GM21737 (cell line): ENCODE data around the gene BCOR.

Experiments used
- ATAC-seq: cut with Tn5 transposase; IDR thresholded peaks from one replicate; pipeline ENCODE4 v1.9.1; 2021; ENCODE audit warnings: mild to moderate bottlenecking, moderate library complexity; ENCODE audit not compliant: unreplicated experiment

Gene BCOR

GRCh38 chrX:40006106-40007017 lies 91.4 kb downstream of the BCOR start:
- ATAC-seq = no peak

- ATAC-seq = no peak
Measured at GRCh38 chrX:40005292-40006011, 92.3 kb downstream of the BCOR start.

GRCh38 chrX:40004921-40005291 lies 92.9 kb downstream of the BCOR start:
- ATAC-seq = no peak

- ATAC-seq = no peak
Measured at GRCh38 chrX:40004246-40004535, 93.6 kb downstream of the BCOR start.

GRCh38 chrX:40003428-40004245 lies 94.1 kb downstream of the BCOR start:
- no peak for ATAC-seq

GRCh38 chrX:40003071-40003427 lies 94.7 kb downstream of the BCOR start:
- ATAC-seq = no peak
